Keratinocyte (primary cell): ENCODE data around the gene BMPR1B. TPM values are rescaled to one million over a fixed set of nuclear protein-coding genes. Genes with fewer than 3 reads are reported as not detected.

ENCODE experiments used
- DNase-seq: peaks from one replicate; pipeline ENCODE4 v3.0.0-alpha.2; 2011; ENCODE audit warnings: low read depth, missing footprints, low spot score
- FAIRE-seq: peaks from 2 replicates; lab custom pipeline; 2011; peaks lifted over from hg19 to GRCh38; lab: Jason Lieb, UNC
- H2AFZ ChIP-seq: 2 replicates; pipeline ENCODE4 v1.6.0; 2012; ENCODE audit warnings: low read length, control low read depth, inconsistent platforms; ENCODE audit not compliant: control insufficient read depth
- H3K27ac ChIP-seq: 2 replicates; pipeline ENCODE4 v1.5.1; 2011; ENCODE audit warnings: low read length; ENCODE audit not compliant: control insufficient read depth, insufficient read depth
- H3K27me3 ChIP-seq: 3 replicates; pipeline ENCODE4 v1.6.0; 2011; ENCODE audit warnings: low read length; ENCODE audit not compliant: control insufficient read depth, insufficient read depth; ENCODE audit errors: extremely low read depth
- H3K36me3 ChIP-seq, 2 experiments: 2 replicates in 1 of 2; 3 replicates in 1 of 2; pipeline ENCODE4 v1.5.1; 2011; ENCODE audit warnings: low read length in 2 of 2, mild to moderate bottlenecking in 1 of 2; ENCODE audit not compliant: control insufficient read depth in 2 of 2, insufficient read depth in 2 of 2; ENCODE audit errors: extremely low read depth in 1 of 2
- H3K4me1 ChIP-seq: 3 replicates; pipeline ENCODE4 v1.5.1; 2011; ENCODE audit warnings: low read length; ENCODE audit not compliant: control insufficient read depth, insufficient read depth; ENCODE audit errors: extremely low read depth
- H3K4me2 ChIP-seq: 3 replicates; pipeline ENCODE4 v1.6.0; 2011; ENCODE audit warnings: low read depth, low read length; ENCODE audit not compliant: control insufficient read depth, insufficient read depth; ENCODE audit errors: extremely low read depth
- H3K4me3 ChIP-seq, 3 experiments: fragments of 200-600 bp in 1 of 3; sonication (generic) in 1 of 3; 2 replicates in 2 of 3; 3 replicates in 1 of 3; pipeline ENCODE4 v1.5.1; 2011 to 2016; ENCODE audit warnings: low read length in 3 of 3, mild to moderate bottlenecking in 3 of 3, control low read depth in 2 of 3, inconsistent platforms in 1 of 3, low read depth in 1 of 3, mixed read lengths in 1 of 3, mixed run types in 1 of 3, moderate library complexity in 1 of 3; ENCODE audit not compliant: control insufficient read depth in 2 of 3, insufficient read depth in 2 of 3; ENCODE audit errors: extremely low read depth in 1 of 3
- H3K79me2 ChIP-seq: 2 replicates; pipeline ENCODE4 v1.6.0; 2012; ENCODE audit warnings: low read length; ENCODE audit not compliant: control insufficient read depth, insufficient read depth
- H3K9ac ChIP-seq: 3 replicates; pipeline ENCODE4 v1.6.0; 2011; ENCODE audit warnings: low read length; ENCODE audit not compliant: control insufficient read depth, insufficient read depth; ENCODE audit errors: extremely low read depth
- H3K9me1 ChIP-seq: 3 replicates; pipeline ENCODE4 v1.6.0; 2011; ENCODE audit warnings: low read length; ENCODE audit not compliant: control insufficient read depth, insufficient read depth; ENCODE audit errors: extremely low read depth
- H3K9me3 ChIP-seq: 2 replicates; pipeline ENCODE4 v1.5.1; 2012; ENCODE audit warnings: low read depth, low read length; ENCODE audit not compliant: control insufficient read depth
- H4K20me1 ChIP-seq: 3 replicates; pipeline ENCODE4 v1.6.0; 2011; ENCODE audit warnings: low read length; ENCODE audit not compliant: control insufficient read depth, insufficient read depth; ENCODE audit errors: extremely low read depth
- CTCF ChIP-seq, 3 experiments: IDR thresholded peaks in 1 of 3; conservative IDR thresholded peaks in 1 of 3; optimal IDR thresholded peaks in 1 of 3; 2 replicates in 2 of 3; 3 replicates in 1 of 3; pipeline versions ENCODE3 to v1.5.1; 2011; ENCODE audit warnings: low read length in 3 of 3, mild to moderate bottlenecking in 3 of 3, moderate library complexity in 2 of 3, control low read depth in 1 of 3, inconsistent platforms in 1 of 3; ENCODE audit not compliant: insufficient read depth in 2 of 3; ENCODE audit errors: extremely low read depth in 1 of 3
- EZH2 ChIP-seq: IDR thresholded peaks from one replicate; pipeline ENCODE4 v1.6.1; 2012; ENCODE audit warnings: inconsistent platforms, mild to moderate bottlenecking, low read length, moderate library complexity
- dilution Hi-C: fragments of 300-500 bp; cut with MboI; formaldehyde crosslinking; loops from one replicate; pipeline ENCODE4 v1.7.0; 2020; ENCODE audit warnings: low sequenced_read_pairs; ENCODE audit not compliant: extremely low pct_ligation_motif_present
- polyA plus RNA-seq, 5 experiments: library from polyadenylated mRNA; depleted of rRNA in 3 of 5; stranded (reverse) in 3 of 5; stranded (forward) in 1 of 5; unstranded in 1 of 5; fragments of >200 nt; gene quantifications; 1 replicate in 1 of 5; 2 replicates in 3 of 5; 3 replicates in 1 of 5; pipeline versions ENCODE4 v1.2.1 to v1.2.3, GENCODE V29; 2011 to 2012; ENCODE audit warnings: missing spikeins in 2 of 5, low read depth in 1 of 5, low replicate concordance in 1 of 5

Gene BMPR1B
- polyA plus RNA-seq, 1 donor (not counting 4 experiments of a cell fraction or from before 2014, with no cell fraction given), result 0.89 TPM

- no peak overlapping the region for H3K4me3 ChIP-seq
- no peaks in the 10 kb centered on the region for H3K9me3 ChIP-seq
- dilution Hi-C loops, result loop anchor here (25.0 kb wide), 1 partner anchor 352 kb away; the partner anchor contains the start of gene BMPR1B
- FAIRE-seq (no peak), DNase-seq (no peak)
- no peaks in the 10 kb centered on the region for H3K9me1 ChIP-seq
- H3K79me2 ChIP-seq, result no peaks in the 10 kb centered on the region
- H3K4me2 ChIP-seq, result no peak overlapping the region
- H3K27me3 ChIP-seq, result no peaks in the 10 kb centered on the region
- no peak overlapping the region for H2AFZ ChIP-seq
- no peak overlapping the region for H3K9ac ChIP-seq
- no peak for TF ChIP-seq EZH2
- TF ChIP-seq CTCF (optimal IDR thresholded peaks at IDR 0.05 in 1 of 3, IDR thresholded peaks at IDR 0.05 in 1 of 3, conservative IDR thresholded peaks at IDR 0.05 in 1 of 3; ENCODE audit: extremely low read depth in 1 of 3, insufficient read depth in 2 of 3, low read length in 3 of 3), result no peak
- H4K20me1 ChIP-seq, result no peaks in the 10 kb centered on the region
- no peak overlapping the region for H3K27ac ChIP-seq
- H3K4me1 ChIP-seq, result no peaks in the 10 kb centered on the region
- no peaks in the 10 kb centered on the region for H3K36me3 ChIP-seq
Measured at GRCh38 chr4:95114521-95114920, 356.8 kb downstream of the BMPR1B start.

GRCh38 chr4:95118497-95118896 lies 360.7 kb downstream of the BMPR1B start:
- no peak overlapping the region for H2AFZ ChIP-seq
- H3K4me2 ChIP-seq, result no peak overlapping the region
- TF ChIP-seq EZH2, result no peak
- no peak for TF ChIP-seq CTCF (optimal IDR thresholded peaks at IDR 0.05 in 1 of 3, IDR thresholded peaks at IDR 0.05 in 1 of 3, conservative IDR thresholded peaks at IDR 0.05 in 1 of 3; ENCODE audit: extremely low read depth in 1 of 3, insufficient read depth in 2 of 3, low read length in 3 of 3)
- DNase-seq (no peak), FAIRE-seq (no peak)
- H3K4me1 ChIP-seq, result no peaks in the 10 kb centered on the region
- dilution Hi-C loops, result loop anchor here (25.0 kb wide), 1 partner anchor 356 kb away; the partner anchor contains the start of gene BMPR1B
- H3K79me2 ChIP-seq, result no peaks in the 10 kb centered on the region
- H3K4me3 ChIP-seq, result no peak overlapping the region
- no peaks in the 10 kb centered on the region for H4K20me1 ChIP-seq
- H3K27me3 ChIP-seq, result no peaks in the 10 kb centered on the region
- H3K9me1 ChIP-seq, result no peaks in the 10 kb centered on the region
- no peaks in the 10 kb centered on the region for H3K9me3 ChIP-seq
- no peaks in the 10 kb centered on the region for H3K36me3 ChIP-seq
- no peak overlapping the region for H3K9ac ChIP-seq
- H3K27ac ChIP-seq, result no peak overlapping the region
